Endothelial cell of umbilical vein (primary cell): Measurements from ENCODE around the gene KDM4B. TPM values are rescaled to one million over a fixed set of nuclear protein-coding genes. Genes with fewer than 3 reads are reported as not detected.
"Not testable (repeated sequence)": the region's sequence is repeated elsewhere in the genome, so short reads cannot be mapped to it uniquely, and the experiment has no call there.

ENCODE experiments used
- BruUV-seq: library from RNA; stranded (reverse); fragments of 400-500 nt; replicated peaks from 2 replicates; lab custom pipeline; 2021; lab: Mats Ljungman, UMichigan
- CTCF ChIA-PET: fragments of 300-600, 350-600 bp; sonication (Branson Sonifier 250); formaldehyde crosslinking; loops from one replicate; lab custom pipeline; 2021; ENCODE audit warnings: antibody characterized with exemption, inconsistent platforms; lab: Charles Lee
- POLR2A ChIA-PET: fragments of 300-600, 350-600 bp; sonication (Branson Sonifier 250); formaldehyde crosslinking; loops from one replicate; lab custom pipeline; 2021; ENCODE audit warnings: antibody characterized with exemption, inconsistent platforms; lab: Charles Lee
- DNase-seq: peaks from one replicate; pipeline ENCODE4 v3.0.0-alpha.2; 2011; ENCODE audit warnings: low read depth, low spot score
- FAIRE-seq: peaks from 2 replicates; lab custom pipeline; 2011; peaks lifted over from hg19 to GRCh38; lab: Jason Lieb, UNC
- H2AFZ ChIP-seq: 2 replicates; pipeline ENCODE4 v1.6.0; 2012; ENCODE audit warnings: low read depth, low read length, control low read depth, inconsistent platforms
- H3K27ac ChIP-seq: 2 replicates; pipeline ENCODE4 v1.5.1; 2011; ENCODE audit warnings: low read depth, mild to moderate bottlenecking, control low read depth, low read length, moderate library complexity; ENCODE audit not compliant: insufficient read depth
- H3K27me3 ChIP-seq, 2 experiments: 2 replicates each; pipeline versions ENCODE4 v1.6.0 to v1.6.1; 2011; ENCODE audit warnings: low read length in 2 of 2, mixed read lengths in 1 of 2; ENCODE audit not compliant: control insufficient read depth in 2 of 2, insufficient read depth in 2 of 2
- H3K36me3 ChIP-seq, 2 experiments: 2 replicates in 1 of 2; 3 replicates in 1 of 2; pipeline ENCODE4 v1.5.1; 2011; ENCODE audit warnings: low read length in 2 of 2, mild to moderate bottlenecking in 1 of 2, moderate library complexity in 1 of 2; ENCODE audit not compliant: control insufficient read depth in 2 of 2, insufficient read depth in 2 of 2; ENCODE audit errors: extremely low read depth in 1 of 2
- H3K4me1 ChIP-seq: 3 replicates; pipeline ENCODE4 v1.5.1; 2011; ENCODE audit warnings: mild to moderate bottlenecking, low read length; ENCODE audit not compliant: control insufficient read depth, insufficient read depth; ENCODE audit errors: extremely low read depth
- H3K4me2 ChIP-seq: 2 replicates; pipeline ENCODE4 v1.6.1; 2011; ENCODE audit warnings: low read length, control low read depth, mixed read lengths; ENCODE audit not compliant: insufficient read depth
- H3K4me3 ChIP-seq, 3 experiments: fragments of 200-600 bp in 1 of 3; sonication (generic), shearing (Covaris generic) in 1 of 3; replicated peaks in 1 of 3; 2 replicates each; pipeline ENCODE4 v1.5.1; 2011 to 2016; ENCODE audit warnings: control low read depth in 3 of 3, low read length in 3 of 3, mild to moderate bottlenecking in 2 of 3, inconsistent platforms in 1 of 3, low read depth in 1 of 3, moderate library complexity in 1 of 3; ENCODE audit not compliant: insufficient read depth in 1 of 3
- H3K79me2 ChIP-seq: 2 replicates; pipeline ENCODE4 v1.6.0; 2012; ENCODE audit warnings: low read length, inconsistent platforms; ENCODE audit not compliant: control insufficient read depth, insufficient read depth
- H3K9ac ChIP-seq: replicated peaks from 2 replicates; pipeline ENCODE3; 2011; ENCODE audit warnings: low read length, control low read depth; ENCODE audit not compliant: insufficient read depth; ENCODE audit errors: extremely low read depth
- H3K9me1 ChIP-seq: replicated peaks from 3 replicates; pipeline ENCODE4 v1.6.0; 2011; ENCODE audit warnings: mild to moderate bottlenecking, low read length; ENCODE audit not compliant: control insufficient read depth, insufficient read depth; ENCODE audit errors: extremely low read depth
- H3K9me3 ChIP-seq: replicated peaks from 2 replicates; pipeline ENCODE4 v1.5.1; 2012; ENCODE audit warnings: low read length, inconsistent platforms; ENCODE audit not compliant: control insufficient read depth, insufficient read depth
- H4K20me1 ChIP-seq: replicated peaks from 2 replicates; pipeline ENCODE3; 2011; ENCODE audit warnings: mild to moderate bottlenecking, low read length; ENCODE audit not compliant: control insufficient read depth, insufficient read depth; ENCODE audit errors: extremely low read depth
- EZH2 ChIP-seq: IDR thresholded peaks from 2 replicates; pipeline ENCODE4 v1.6.1; 2012; ENCODE audit warnings: borderline replicate concordance, low read depth, mild to moderate bottlenecking, moderate library complexity, low read length, inconsistent platforms; ENCODE audit not compliant: severe bottlenecking
- FOS ChIP-seq: IDR thresholded peaks from 2 replicates; pipeline ENCODE4 v1.6.1; 2011; ENCODE audit warnings: mild to moderate bottlenecking, low read length, moderate library complexity, borderline replicate concordance; ENCODE audit not compliant: insufficient read depth
- GATA2 ChIP-seq: IDR thresholded peaks from 2 replicates; pipeline ENCODE4 v1.7.0; 2011; ENCODE audit warnings: low read depth, mild to moderate bottlenecking, moderate library complexity, mixed read lengths, low read length; ENCODE audit not compliant: insufficient read length, insufficient read depth
- JUN ChIP-seq: IDR thresholded peaks from 2 replicates; pipeline ENCODE4 v1.6.1; 2011; ENCODE audit warnings: borderline replicate concordance, low read depth; ENCODE audit not compliant: insufficient read length, insufficient read depth
- MYC ChIP-seq: IDR thresholded peaks from one replicate; pipeline ENCODE4 v1.6.1; 2011; ENCODE audit warnings: mild to moderate bottlenecking, low read depth, low read length
- POLR2A ChIP-seq: IDR thresholded peaks from 2 replicates; pipeline ENCODE4 v1.6.1; 2012; ENCODE audit warnings: low read depth, mild to moderate bottlenecking, control low read depth, low read length
- POLR2AphosphoS5 ChIP-seq: IDR thresholded peaks from 2 replicates; pipeline ENCODE4 v1.6.1; 2012; ENCODE audit warnings: low read depth, mild to moderate bottlenecking, control low read depth, low read length, moderate library complexity; ENCODE audit not compliant: insufficient read depth
- dilution Hi-C: fragments of 300-500 bp; cut with MboI; formaldehyde crosslinking; loops from one replicate; pipeline ENCODE4 v1.15.0; 2019; ENCODE audit warnings: low sequenced_read_pairs; ENCODE audit not compliant: extremely low pct_ligation_motif_present
- intact Hi-C: fragments of 100-400 bp; cut with micrococcal nuclease; formaldehyde crosslinking; loops from one replicate; pipeline ENCODE4 v1.10.0; 2022
- polyA plus RNA-seq, 4 experiments: library from polyadenylated mRNA; depleted of rRNA in 3 of 4; stranded (reverse) in 3 of 4; unstranded in 1 of 4; fragments of >200 nt; gene quantifications; 2 replicates each; pipeline versions ENCODE4 v1.2.1 to v1.2.3, GENCODE V29; 2011 to 2012; ENCODE audit warnings: missing spikeins in 1 of 4
- total RNA-seq: library from RNA; stranded (reverse); gene quantifications from 2 replicates; pipeline ENCODE4 v1.2.3, GENCODE V29; 2021
- TF ChIP-seq, protein P1 (sequence below): IDR thresholded peaks from 2 replicates; pipeline ENCODE4 v1.6.1; 2011; ENCODE audit not compliant: insufficient read depth, insufficient read length

The KDM4B gene
- total and polyA plus RNA-seq, 2 donors (not counting 3 experiments of a cell fraction or from before 2014, with no cell fraction given), result 12.4 to 37.2 TPM

DNA sequence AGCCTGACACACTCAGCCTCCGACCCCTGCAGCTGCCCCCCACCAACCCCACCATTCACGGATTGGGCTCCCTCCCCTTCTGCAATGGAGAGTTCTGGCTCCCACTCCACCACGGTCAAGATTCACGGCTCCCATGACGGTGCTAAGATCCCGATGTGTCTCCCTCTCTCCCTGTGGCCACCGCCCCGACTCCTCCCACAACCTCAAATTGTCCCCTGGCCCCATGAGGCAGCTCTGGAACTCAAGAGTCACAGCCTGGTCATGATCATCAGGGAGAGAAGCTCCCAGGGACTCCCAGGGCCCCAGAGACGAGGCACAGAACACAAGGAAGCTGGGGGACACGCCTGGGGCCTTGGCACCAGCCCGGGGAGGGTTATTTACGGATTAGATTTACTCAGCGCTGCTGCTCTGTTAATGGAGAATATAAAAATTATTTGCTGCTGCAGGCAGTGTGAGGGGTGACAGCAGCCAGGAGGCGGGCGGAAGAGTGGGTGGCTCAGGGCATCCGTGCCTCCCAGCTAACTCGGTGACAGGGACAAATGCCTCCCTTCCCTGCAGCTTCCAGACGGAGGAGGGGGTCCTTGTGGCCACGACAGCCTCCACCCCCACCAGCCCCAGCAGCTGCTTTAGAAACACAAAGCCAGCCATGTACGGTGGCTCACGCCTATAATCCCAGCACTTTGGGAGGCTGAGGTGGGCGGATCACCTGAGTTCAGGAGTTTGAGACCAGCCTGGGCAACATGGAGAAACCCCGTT is 187.5 kb downstream of the KDM4B start:
- CTCF ChIA-PET, result no interaction called here

DNA sequence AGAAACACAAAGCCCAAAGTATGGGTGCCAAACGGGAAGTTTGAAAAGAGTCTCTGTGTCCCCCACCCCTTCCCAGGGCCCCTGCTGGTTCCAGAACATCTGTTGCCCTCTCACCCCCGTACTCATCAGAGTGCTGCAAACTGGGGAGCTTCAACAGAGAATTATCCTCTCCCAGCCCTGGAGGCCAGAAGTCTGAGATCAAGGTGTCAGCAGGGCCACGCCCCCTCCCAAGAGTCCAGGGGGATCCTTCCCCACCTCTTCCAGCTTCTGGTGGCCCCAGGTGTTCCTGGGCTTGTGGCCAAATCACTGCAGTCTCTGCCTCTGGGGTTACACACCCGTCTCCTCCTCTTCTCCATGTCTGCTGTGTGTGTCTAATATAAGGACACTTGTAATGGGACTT is 188.3 kb downstream of the KDM4B start:
- Histone ChIP-seq H3K4me2 (no peak overlapping the region), H3K79me2 (no peaks in the 10 kb centered on the region), H3K4me1 (no peaks in the 10 kb centered on the region), H3K9me3 (no peaks in the 10 kb centered on the region), H4K20me1 (no peaks in the 10 kb centered on the region), H3K27me3 (peaks cover 0 to 2% of the 10 kb centered on the region in 2 experiments), H3K9me1 (no peaks in the 10 kb centered on the region), H3K27ac (no peak overlapping the region), H3K4me3 (no peak overlapping the region), H3K36me3 (no peaks in the 10 kb centered on the region), H2AFZ (no peak overlapping the region), H3K9ac (no peak overlapping the region)
- TF ChIP-seq, protein P1, sequence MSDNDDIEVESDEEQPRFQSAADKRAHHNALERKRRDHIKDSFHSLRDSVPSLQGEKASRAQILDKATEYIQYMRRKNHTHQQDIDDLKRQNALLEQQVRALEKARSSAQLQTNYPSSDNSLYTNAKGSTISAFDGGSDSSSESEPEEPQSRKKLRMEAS, result no peak
- TF ChIP-seq POLR2AphosphoS5, result no peak
- TF ChIP-seq MYC, result no peak
- TF ChIP-seq EZH2, result no peak
- TF ChIP-seq JUN, result no peak
- no peak for TF ChIP-seq POLR2A
- TF ChIP-seq GATA2, result no peak
- TF ChIP-seq FOS, result no peak
- intact Hi-C loops (no loop called here), dilution Hi-C loops (no loop called here)
- ChIA-PET CTCF (no interaction called here), POLR2A (no interaction called here)
- BruUV-seq, result no TSS peak
- FAIRE-seq, result no peak
- DNase-seq, result no peak

More for the DNA sequence above, 187.5 kb downstream of the KDM4B start:
- Histone ChIP-seq H3K9ac (no peak overlapping the region), H3K9me3 (no peaks in the 10 kb centered on the region), H4K20me1 (no peaks in the 10 kb centered on the region), H3K4me2 (no peak overlapping the region), H3K27me3 (peaks cover 0 to 2% of the 10 kb centered on the region in 2 experiments), H2AFZ (no peak overlapping the region), H3K27ac (no peak overlapping the region), H3K4me1 (no peaks in the 10 kb centered on the region), H3K9me1 (no peaks in the 10 kb centered on the region), H3K4me3 (no peak overlapping the region), H3K79me2 (no peaks in the 10 kb centered on the region), H3K36me3 (no peaks in the 10 kb centered on the region)
- dilution Hi-C loops, result no loop called here
- intact Hi-C loops, result no loop called here
- POLR2A ChIA-PET, result no interaction called here
- no peak for DNase-seq
- no peak for TF ChIP-seq POLR2AphosphoS5
- BruUV-seq, result no TSS peak
- no peak for FAIRE-seq

DNA sequence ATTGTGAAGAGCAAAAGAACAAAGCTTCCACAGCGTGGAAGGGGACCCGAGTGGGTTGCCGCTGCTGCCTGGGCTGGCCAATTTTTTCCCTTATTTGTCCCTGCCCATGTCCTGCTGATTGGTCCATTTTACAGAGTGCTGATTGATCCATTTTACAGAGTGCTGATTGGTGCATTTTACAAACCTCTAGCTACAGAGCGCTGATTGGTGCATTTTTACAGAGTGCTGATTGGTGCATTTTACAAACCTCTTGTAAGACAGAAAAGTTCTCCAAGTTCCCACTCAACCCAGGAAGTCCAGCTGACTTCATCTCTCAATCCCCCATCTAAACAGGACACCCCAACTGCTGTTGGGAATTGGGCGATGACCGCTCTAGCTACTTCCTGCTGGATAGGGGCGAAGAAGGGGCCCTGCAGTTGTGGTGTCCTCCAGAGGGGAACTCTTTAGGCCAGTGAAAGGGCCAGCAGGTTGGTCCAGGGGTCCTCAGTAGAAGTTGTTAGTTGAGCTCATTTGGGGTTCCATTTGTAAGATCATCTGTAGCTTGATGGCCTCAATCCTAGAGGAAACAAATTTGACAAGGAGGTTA is 189.7 kb downstream of the KDM4B start:
- dilution Hi-C loops, result not testable (repeated sequence)

More for the DNA sequence above, 189.7 kb downstream of the KDM4B start:
- H3K27ac ChIP-seq, H3K36me3 ChIP-seq, intact Hi-C loops, H3K9me1 ChIP-seq, FAIRE-seq, H3K4me2 ChIP-seq, CTCF ChIA-PET, H4K20me1 ChIP-seq, BruUV-seq, H3K4me1 ChIP-seq, POLR2A ChIA-PET, H3K4me3 ChIP-seq, H3K79me2 ChIP-seq, DNase-seq, H3K9ac ChIP-seq, H2AFZ ChIP-seq, H3K27me3 ChIP-seq, H3K9me3 ChIP-seq: not testable (repeated sequence)
